Iris pigment epithelial cell (primary cell): ENCODE data around the gene BMERB1.
"Not testable (repeated sequence)": the region's sequence is repeated elsewhere in the genome, so short reads cannot be mapped to it uniquely, and the experiment has no call there.

Source experiments
- DNase-seq: peaks from one replicate; pipeline ENCODE4 v3.0.0-alpha.2; 2011; ENCODE audit warnings: low read depth

The BMERB1 gene

DNA sequence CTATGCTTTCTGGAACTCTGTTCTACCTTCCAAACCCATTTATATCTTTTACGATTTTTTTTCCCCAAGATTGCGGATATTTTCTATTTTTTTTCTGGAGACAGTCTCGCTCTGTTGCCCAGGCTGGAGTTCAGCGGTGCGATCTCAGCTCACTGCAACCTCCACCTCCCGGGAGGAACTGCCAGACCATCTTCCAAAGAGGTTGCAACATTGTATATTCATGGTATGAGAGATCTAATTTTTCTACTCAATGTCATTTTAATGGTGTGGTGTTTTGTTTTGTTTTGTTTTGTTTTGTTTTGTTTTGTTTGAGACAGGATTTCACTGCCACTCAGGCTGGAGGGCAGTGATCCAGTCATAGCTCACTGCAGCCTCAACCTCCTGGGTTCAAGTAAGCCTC is 8.5 kb upstream of the BMERB1 start:
- no peak for DNase-seq

DNA sequence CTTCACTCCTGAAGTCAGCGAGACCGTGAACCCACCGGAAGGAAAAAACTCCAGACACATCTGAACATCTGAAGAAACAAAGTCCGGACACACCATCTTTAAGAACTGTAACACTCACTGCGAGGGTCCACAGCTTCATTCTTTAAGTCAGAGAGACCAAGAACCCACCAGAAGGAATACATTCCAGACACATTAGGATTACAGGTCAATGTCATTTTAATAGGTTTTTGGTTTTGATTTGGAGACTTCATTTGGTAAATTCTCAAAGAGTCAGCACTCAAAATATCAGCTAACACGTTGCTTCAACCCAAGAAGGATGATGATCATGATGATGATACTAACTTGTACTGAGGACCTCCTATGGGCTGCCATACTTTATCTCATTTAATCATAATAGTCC is 7.6 kb upstream of the BMERB1 start:
- DNase-seq, result no peak

DNA sequence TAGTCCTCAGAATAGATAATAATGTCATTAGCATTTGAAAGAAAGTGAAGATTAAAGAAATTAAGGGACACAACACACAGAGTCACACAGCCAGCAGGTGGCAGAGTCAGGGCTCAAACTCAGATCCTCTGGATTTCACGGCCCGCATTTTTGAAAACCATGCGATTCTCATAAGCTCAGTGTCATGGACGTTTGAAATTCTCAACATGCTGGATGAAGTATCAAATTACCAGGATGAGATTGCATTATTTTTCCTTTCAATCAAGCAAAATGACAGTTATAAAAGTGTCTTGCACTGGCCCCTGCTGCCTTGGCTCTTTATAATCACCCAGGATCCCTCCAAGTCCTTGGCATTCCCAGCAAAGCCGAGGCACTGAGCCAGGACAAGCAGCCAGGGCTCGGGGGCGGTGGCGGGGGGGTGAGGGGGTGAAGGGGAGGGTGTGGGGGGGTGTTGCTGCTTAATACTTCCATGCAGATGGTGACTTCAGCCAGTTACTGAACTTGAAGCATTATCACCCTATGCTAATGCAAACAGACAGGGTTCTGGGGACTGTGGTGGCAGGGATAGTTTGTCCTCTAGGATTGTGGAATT is 6.6 kb upstream of the BMERB1 start:
- DNase-seq, result peak; percentile 91

DNA sequence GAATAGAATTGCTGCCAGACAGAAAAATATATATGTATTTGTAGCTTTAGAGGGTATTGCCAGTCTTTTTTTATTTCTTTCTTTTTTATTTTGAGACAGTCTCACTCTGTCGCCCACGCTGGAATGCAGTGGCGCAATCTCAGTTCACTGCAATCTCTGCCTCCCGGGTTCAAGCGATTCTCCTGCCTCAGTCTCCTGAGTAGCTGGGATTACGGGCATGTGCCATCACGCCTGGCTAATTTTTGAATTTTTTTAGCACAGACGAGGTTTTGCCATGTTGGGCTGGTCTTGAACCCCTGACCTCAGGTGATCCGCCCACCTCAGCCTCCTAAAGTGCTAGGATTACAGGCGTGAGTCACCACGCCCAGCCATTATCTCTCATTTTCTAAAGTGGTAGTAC is 3.5 kb upstream of the BMERB1 start:
- DNase-seq, result not testable (repeated sequence)

DNA sequence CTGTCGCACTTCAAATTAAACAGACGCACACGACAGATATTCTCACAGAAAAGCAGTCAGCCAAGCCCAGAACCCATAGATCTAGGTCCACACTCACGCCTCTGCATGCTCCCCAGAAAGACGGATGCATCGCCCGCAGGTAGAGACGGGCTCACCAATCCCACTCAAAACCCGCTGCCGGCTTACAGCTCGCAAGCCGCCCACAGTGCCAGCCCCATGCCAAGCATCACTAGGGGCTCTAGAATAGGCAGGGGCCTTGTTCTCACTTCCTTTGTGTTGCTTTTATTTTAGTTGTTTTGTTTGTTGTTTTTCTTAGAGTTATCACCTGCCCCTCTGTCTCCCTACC is 336 bp upstream of the BMERB1 start:
- no peak for DNase-seq

DNA sequence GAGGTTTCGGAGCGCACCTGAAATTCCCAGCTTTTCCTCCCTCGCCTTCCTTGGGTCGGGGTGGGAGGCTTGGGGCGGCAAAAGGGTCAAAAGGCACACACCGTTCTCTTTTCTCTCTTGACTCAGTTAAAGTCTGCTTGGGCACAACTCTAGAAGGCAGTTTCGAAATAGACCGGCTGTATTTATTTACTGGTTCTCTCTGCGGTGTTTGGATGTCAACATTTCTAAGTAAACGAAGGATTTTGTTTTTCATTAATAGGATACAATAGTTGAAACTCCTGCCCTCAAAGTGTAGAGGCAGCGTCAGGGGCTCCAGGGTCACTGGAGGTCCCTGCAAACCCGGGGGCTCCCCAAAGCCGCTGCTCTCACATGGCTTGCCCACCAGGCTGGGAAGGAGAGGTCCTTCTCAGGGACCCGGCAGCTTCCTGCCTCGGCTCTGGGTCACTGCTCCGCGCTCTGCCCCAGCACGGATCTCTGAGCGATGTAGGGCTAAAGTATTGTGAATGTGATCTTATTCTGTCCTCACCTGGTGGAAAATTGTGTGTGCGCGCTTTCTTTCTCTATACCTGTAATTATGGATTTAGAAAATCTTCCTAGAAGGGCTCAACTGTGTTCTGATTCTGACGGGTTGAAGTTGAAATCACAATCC is 952 bp downstream of the BMERB1 start:
- DNase-seq, result peak; percentile 32

DNA sequence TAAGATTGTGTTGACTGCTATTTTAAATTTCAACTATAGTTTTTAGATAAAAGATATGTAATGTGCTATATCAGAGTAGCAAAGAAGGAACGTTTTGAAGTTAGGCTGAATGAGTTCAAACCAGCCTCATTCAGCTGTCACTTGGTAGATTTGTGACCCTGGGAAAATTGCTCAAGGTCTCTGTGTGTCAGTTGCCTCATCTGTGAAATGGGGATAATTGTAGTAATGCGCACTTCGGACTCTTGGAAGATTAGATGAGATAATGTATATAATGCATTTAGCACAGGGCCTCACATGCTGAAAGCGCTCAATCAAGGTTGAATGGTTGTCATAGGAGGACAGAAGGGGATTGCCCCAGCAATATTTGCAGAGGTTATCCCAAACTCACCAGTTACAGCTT is 4.7 kb downstream of the BMERB1 start:
- no peak for DNase-seq

DNA sequence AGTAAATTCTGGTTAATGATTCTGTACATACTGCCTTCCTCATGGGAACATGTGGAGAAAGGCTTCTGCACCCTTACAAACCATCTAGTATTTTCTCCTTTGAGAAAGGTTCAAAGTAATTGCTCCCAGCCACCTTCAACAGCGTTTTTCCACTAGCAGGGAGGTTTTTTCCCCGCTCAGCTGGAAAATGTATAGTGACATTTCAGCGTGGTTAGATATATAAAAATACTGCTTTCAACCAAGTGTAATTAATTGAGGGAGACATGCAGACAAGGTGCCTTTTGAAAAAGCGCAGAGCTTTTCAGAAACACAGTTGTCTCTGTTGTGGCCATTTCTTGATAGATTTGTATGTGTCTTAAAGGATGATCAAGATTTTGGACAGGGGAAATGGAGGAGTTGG is 5.1 kb downstream of the BMERB1 start:
- DNase-seq, result no peak

DNA sequence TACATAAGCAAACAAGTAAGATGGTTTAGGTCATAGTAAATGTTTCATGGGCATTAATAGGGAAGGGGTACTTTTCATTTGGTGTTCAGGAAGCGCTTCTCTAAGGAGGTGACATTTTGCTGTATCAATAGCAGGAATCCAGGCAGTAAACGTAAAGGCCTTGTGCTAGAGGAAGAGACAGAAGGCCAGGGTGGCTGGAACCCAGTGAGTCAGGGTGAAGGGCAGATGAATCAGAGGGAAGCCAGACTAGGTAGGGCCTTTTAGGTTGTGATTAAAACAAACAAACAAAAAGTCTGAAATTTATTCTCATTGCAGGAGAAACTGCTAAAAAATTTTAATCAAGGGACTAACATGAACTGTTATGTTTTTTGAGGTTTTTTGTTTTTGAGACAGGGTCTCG is 6.5 kb downstream of the BMERB1 start:
- DNase-seq, result peak; percentile 91

DNA sequence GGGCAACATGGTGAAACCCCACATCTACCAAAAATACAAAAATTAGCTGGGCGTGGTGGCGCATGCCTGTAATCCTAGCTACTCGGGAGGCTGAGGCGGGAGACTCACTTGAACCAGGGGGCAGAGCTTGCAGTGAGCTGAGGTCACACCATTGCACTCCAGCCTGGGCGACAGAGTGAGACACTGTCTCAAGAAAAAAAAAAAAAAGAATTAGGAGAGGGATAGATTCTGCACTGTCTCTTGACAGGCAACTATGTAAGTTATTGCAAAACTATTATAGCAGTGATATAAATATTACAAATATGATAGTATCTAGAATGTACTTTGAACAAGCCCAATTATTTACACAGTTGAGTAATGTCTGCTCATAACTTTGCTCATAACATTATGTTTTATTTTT is 7.8 kb downstream of the BMERB1 start:
- DNase-seq, result peak; percentile 38

DNA sequence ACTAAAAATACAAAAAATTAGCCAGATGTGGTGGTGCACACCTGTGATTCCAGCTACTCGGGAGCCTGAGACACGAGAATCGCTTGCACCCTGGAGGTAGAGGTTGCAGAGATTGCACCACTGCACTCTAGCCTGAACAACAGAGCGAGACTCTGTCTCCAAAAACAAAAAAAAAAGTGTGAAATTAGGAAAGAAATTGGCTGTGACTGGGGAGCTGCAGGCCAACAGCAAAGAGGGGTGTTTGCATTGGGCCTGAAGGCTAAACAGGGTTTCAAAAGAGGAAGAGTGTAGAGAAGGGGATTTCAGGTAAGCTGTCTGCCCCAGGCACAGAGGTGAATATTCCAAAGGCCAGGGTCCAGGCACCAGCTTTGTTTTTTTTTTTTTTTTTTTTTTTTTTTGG is 9.4 kb downstream of the BMERB1 start:
- DNase-seq, result no peak

DNA sequence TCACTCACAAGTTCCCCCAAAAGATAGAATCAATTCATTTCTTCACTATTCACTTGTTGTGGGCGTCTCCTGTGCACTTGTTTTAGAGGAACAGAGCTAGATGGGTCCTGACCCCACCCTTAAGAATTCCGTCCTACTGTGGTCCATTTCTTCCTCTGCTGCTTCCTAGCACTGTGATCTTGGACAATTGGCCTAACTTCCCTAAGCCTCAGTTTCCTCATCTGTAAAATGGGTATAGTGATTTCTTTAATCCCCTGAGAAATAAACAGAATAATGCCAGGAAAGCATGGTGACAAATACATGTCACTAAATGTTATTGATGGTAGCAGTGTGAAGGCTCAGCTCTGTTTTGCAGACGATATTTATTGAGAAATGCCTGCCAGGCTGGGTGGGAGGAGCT is 9.9 kb downstream of the BMERB1 start:
- no peak for DNase-seq

DNA sequence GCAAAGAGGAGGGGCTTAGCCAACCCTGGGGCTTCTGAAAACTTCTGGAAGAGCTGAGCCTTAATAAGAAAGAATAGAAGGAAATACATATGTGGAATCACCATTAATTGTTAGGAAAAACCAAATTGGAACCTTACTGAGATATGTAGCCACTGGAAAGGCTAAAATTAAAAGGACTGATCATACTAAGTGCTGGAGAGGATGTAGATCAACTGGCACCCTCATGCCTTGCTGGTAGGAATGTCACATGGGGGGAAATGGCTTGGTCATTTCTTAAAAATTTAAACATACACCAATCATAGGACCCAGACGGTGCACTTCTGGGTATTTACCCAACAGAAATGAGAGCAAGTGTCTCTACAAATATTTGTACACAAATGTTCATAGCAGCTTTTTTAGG is 11.1 kb downstream of the BMERB1 start:
- DNase-seq, result no peak

DNA sequence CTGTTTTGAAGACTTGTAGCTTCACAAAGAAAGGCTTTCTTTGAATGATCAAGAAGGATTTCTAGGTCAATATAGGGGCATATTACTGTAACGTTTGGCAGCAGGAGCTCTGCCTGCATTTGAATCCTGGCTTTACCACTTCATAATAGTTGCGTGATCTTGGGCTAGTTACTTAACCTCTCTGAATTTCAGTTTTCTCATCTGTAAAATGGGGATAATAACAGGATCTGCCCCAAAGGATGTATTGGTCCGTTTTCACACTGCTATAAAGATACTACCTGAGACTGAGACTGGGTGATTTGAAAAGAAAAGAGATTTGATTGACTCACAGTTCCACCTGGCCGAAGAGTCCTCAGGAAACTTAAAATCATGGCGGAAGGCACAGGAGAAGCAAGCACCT is 12.5 kb downstream of the BMERB1 start:
- no peak for DNase-seq

DNA sequence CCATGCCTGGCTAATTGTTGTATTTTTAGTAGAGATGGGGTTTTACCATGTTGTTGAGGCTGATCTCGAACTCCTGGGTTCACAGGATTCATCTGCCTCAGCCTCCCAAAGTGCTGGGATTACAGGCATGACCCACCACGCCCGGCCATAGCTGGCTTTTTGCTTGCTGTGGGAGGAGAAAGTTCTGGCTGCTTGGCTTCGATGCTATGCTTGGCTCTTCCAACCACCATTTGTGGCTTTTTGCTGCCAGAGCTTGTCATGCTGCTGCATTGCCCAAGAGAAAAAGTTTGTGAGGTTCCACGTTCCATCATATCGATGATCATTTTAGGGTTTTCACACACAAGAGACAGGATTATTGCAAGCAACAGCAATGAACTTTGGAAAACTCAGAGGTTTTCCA is 16.2 kb downstream of the BMERB1 start:
- DNase-seq, result no peak

DNA sequence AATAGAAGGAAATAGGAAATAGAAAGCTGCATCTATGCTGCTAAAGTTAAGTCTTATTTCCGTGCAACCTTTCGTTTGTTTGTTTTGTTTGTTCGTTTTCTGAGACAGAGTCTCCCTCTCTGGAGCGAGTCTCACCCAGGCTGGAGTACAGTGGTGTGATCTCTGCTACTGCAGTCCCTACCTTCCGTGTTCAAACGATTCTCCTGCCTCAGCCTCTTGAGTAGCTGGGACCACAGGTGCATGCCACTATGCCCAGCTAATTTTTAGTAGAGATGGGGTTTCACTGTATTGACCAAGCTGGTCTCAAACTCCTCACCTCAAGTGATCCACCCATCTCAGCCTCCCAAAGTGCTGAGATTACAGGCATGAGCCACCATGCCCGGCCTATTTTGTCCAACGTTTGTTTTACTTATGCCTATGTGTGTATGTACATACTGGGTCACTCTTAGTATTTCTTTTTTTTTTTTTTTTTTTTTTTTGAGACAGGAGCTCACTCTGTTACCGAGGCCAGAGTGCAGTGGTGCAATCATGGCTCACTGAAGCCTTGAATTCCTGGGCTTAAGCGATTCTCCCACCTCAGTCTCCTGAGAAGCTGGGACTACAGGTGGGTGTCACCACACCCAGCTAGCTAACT is 16.8 kb downstream of the BMERB1 start:
- DNase-seq, result no peak

DNA sequence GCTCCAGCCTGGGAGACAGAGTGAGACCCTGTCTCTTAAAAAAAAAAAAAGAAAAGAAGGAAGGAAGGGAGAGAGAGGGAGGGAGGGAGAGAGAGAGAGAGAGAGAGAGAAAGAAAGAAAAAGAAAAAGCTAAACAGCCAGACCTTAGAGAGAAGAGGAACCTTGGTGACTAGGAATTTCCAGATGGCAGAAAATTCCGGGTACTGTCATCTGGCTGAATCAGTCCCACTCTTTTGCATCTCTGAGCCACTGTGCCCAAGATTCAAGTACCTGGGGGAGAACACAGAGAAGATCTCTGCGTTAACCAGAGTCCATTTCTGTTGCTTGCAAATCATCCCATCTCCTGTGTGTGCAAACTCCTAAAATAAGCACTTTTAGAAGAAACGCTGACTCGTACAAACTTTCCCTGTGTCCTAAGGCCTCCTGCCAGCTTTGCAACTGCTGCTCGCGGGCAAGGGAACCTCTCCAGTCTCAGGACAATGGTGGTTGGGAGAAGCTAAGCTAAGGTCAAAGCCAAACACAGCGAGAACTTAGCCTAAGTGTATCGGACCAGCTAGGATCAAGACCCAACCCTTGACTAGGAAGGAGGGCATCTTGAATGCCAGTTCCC is 18.0 kb downstream of the BMERB1 start:
- DNase-seq, result no peak

DNA sequence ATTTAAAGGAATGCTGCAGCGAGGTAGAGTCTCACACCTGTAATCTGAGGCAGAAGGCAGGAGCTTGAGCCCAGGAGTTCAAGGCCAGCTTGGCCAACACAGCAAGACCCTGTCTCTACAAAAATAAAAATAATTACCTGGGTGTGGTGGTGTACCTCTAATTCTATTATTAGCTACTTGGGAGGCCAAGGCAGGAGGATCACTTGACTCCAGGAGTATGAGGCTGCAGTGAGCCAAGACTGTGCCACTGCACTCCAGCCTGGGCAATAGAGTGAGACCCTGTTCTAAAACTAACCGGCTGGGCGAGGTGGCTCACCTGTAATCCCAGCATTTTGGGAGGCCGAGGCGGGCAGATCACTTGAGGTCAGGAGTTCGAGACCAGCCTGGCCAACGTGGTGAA is 18.9 kb downstream of the BMERB1 start:
- DNase-seq, result not testable (repeated sequence)

DNA sequence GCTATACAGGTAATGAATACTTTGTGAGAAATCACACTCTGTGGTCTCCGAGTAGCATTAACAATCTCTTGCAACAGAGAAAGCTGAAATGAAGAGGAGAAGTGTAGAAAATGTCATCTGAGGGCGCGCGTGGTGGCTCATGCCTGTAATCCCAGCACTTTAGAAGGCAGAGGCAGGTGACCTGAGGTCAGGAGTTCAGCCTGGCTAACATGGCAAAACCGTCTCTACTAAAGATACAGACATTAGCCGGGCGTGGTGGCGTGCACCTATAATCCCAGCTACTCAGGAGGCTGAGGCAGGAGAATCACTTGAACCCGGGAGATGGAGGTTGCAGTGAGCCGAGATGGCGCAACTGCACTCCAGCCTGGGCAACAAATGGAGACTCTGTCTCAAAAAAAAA is 20.5 kb downstream of the BMERB1 start:
- not testable (repeated sequence) for DNase-seq

DNA sequence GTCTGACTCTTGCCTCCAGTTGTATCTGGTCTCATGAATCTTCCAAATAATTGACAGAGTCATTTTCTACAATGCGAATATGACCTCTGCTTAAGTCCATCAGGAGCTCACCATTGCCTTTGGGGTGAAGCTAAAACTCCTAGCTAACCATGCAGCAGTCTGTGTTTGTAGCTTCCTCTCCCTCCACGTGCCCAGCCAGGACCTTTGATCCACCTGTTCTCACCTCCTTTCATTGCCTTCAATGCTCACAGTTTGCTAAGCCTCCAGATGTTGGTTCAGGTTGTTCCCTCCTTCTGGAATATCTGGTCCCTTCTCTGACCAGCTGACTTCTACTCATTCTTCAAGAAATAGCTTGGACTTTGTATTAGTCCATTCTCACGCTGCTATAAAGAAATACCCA is 23.0 kb downstream of the BMERB1 start:
- no peak for DNase-seq

DNA sequence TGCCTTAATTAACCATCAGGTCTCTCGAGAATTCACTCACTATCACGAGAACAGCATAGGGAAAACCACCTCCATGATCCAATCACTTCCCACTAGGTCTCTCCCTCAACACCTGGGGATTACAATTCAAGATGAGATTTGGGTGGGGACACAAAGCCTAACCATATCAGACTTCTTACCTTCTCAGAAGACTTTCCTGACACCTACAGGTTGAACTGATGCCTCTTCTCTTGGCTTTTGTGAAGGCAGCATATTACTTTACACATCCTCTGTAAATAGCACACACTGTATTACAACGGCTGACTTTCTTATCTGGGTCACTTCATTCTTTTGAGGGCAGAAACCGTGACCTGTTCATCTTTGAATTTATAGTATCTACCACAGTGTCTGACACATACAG is 23.6 kb downstream of the BMERB1 start:
- DNase-seq, result no peak

DNA sequence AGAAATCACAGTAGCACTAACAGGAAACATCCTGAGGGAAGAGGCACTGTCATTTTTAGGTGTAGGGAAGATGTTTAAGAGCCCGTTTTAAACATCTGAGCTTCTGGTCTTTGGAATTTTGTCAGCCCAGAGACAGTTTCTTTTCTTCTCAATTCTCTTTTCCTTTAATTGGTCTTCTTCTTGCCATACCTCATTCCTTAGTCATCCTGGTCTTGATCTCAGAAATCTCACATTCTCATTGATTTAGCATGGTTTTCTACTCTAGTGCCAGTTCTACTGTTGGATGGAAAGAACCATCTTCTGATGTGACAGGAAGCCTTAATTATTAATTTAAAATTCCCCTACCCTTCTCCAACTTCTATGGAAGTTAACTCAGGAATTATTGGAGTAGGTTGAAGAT is 25.4 kb downstream of the BMERB1 start:
- DNase-seq, result no peak

DNA sequence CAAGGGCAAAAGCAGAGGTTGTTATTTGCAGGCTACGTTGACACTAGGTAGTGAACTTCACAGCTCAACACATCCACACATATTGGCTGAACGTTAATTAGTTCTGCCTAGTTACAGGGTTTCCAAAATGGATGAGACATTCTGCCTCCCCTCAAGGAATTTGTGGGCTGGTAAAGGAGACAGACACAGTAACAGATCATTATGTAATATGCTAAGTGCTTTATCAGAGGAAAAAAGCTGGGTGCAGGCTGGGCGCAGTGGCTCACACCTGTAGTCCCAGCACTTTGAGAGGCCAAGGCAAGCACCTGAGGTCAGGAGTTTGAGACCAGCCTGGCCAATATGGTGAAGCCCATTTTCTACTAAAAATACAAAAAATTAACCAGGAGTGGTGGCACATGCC is 26.2 kb downstream of the BMERB1 start:
- DNase-seq, result no peak

DNA sequence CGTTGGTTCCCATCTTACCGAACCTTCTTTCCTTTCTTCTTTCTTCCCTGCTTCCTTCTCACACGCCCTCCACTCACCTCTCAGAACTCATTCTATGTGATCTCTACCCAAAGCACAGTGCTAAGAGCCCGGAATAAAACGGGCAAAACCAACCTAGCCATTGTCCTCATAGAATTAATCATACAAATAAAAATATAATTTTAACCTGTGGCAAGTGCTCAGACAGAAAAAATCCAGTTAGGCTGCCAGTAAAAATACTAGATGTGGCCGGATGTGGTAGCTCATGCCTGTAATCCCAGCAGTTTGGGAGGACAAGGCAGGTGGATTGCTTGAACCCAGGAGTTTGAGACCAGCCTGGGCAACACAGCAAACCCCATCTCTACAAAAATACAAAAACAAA is 27.0 kb downstream of the BMERB1 start:
- DNase-seq, result no peak
